SJSA1 (cell line): Measurements from ENCODE around the gene ACTN1. TPM values are rescaled to one million over a fixed set of nuclear protein-coding genes. Genes with fewer than 3 reads are reported as not detected.

Experiments
- DNase-seq, 2 experiments: peaks; one replicate each; pipeline ENCODE4 v3.0.0-alpha.2; 2015 to 2020; ENCODE audit warnings: low spot score in 2 of 2, low read depth in 1 of 2
- H3K27ac ChIP-seq: fragments of 250-450 bp; sonication (Bioruptor Pico); 2 replicates; pipeline ENCODE4 v1.5.1; 2020; ENCODE audit warnings: mild to moderate bottlenecking, moderate library complexity
- H3K27me3 ChIP-seq: fragments of 250-450 bp; sonication (Bioruptor Pico); replicated peaks from 2 replicates; pipeline ENCODE4 v1.5.1; 2020; ENCODE audit warnings: mild to moderate bottlenecking, moderate library complexity
- H3K36me3 ChIP-seq: fragments of 250-450 bp; sonication (Bioruptor Pico); 2 replicates; pipeline ENCODE4 v1.5.1; 2020; ENCODE audit warnings: mild to moderate bottlenecking
- H3K4me1 ChIP-seq: fragments of 250-450 bp; sonication (Bioruptor Pico); replicated peaks from 2 replicates; pipeline ENCODE4 v1.6.1; 2021; ENCODE audit warnings: mild to moderate bottlenecking
- H3K4me3 ChIP-seq: fragments of 250-450 bp; sonication (Bioruptor Pico); 2 replicates; pipeline ENCODE4 v1.5.1; 2020; ENCODE audit warnings: mild to moderate bottlenecking
- H3K9me3 ChIP-seq: fragments of 250-450 bp; sonication (Bioruptor Pico); replicated peaks from 2 replicates; pipeline ENCODE4 v1.5.1; 2020; ENCODE audit warnings: mild to moderate bottlenecking
- total RNA-seq: library from RNA; depleted of rRNA; stranded (reverse); fragments of >200 nt; shearing (Covaris generic); gene quantifications from 2 replicates; pipeline ENCODE4 v1.2.3, GENCODE V29; 2014

ACTN1 gene
- total RNA-seq, 1 experiment from 2014 or later, result 370 TPM

DNA sequence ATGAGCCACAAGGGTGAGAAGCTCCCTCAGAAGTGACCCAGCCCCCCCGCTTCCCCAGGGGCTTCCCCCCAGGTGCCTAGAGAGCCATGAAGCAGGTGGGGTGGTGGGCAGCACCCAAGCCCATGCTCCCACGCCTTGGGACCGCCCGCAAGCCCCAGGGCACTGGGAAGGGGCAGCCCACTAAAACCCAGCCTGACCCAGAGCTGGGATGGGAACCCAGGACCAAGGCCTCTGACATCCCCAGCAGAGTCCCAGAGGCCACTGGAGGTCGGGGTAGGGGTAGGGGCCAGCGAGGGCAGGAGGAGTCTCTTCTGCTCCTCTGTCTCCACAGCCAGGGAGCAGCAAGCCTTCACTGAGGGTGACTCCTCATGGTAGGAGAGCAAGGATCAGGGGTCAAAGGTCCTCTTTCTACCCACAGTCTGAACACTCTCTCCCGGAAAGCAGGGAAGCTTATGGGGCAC, 99.8 kb downstream of the ACTN1 start:
- Histone ChIP-seq H3K9me3 (no peaks in the 10 kb centered on the region), H3K4me3 (no peak overlapping the region), H3K36me3 (peaks cover 97% of the 10 kb centered on the region), H3K4me1 (no peaks in the 10 kb centered on the region), H3K27me3 (no peaks in the 10 kb centered on the region), H3K27ac (no peak overlapping the region)
- no peak for DNase-seq

DNA sequence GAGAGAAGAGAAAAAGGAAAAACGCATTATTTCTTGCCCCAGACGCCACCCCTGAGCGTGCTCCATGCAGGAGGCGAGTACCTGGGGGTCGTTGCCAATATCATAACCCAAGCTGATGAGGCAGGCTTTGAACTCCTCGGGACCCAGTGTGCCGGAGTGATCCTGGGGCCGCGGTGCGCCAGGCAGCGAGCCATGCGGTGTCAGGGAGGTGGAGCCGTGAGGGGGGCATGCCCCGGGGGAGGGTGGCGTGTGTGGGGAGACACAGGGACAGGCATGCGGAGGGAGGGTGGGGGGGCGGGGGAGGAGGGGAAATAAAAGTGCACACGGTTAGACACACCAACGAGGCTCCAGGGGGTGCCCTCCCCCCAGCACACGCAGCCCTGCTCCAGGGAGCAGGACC, 100.2 kb downstream of the ACTN1 start:
- peaks cover 97% of the 10 kb centered on the region for H3K36me3 ChIP-seq
- H3K4me3 ChIP-seq, result no peak overlapping the region
- H3K9me3 ChIP-seq, result no peaks in the 10 kb centered on the region
- H3K4me1 ChIP-seq, result no peaks in the 10 kb centered on the region
- H3K27ac ChIP-seq, result no peak overlapping the region
- no peaks in the 10 kb centered on the region for H3K27me3 ChIP-seq
- no peak for DNase-seq

DNA sequence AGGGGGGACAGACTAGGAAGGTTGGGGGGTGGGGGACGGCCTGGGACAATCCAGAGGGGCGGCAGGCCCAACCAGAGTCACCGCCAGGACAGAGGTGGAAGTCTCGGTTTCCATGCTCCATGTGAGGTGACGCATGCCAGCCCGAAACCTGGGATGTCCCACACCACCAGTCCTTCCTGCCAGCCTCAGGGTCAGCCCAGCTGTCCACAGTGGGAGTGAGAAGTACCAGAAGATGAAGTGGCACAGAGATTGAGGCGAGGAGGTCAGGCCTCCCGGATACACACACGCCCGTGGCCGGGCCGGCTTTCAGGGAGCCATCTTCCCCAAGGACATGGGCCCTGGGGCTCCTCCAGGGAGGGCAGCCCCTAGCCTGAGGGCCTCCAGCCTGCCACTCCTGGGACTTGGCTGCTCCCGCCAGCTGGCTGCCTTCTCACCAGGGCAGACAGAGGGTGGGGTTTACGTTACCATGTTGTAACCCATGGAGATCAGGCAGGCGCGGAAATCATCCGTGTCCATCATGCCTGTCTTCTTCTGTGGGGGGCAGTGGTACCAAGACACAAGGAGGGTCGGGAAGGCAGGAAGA, 101.0 kb downstream of the ACTN1 start:
- H3K9me3 ChIP-seq, result no peaks in the 10 kb centered on the region
- no peak overlapping the region for H3K4me3 ChIP-seq
- no peak overlapping the region for H3K27ac ChIP-seq
- peaks cover 97% of the 10 kb centered on the region for H3K36me3 ChIP-seq
- H3K27me3 ChIP-seq, result no peaks in the 10 kb centered on the region
- no peak for DNase-seq
- H3K4me1 ChIP-seq, result no peaks in the 10 kb centered on the region

DNA sequence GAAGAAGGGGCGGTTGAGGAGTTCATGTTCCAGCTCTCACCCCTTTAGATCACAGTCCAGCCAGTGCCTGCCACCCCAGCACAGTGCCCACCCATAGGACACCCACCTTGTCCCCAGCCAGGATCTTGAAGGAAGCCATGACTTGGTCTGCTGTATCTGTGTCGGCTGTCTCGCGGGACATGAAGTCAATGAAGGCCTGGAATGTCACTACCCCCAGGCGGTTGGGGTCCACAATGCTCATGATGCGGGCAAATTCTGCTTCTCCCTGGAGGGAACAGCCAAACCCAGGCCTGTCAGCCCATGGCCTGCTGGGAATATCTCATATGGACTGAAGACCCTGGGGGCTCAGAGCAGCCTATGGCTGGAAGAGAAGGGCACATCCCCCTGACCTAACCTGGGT, 102.1 kb downstream of the ACTN1 start:
- H3K4me3 ChIP-seq, result no peak overlapping the region
- no peaks in the 10 kb centered on the region for H3K27me3 ChIP-seq
- DNase-seq, result no peak
- no peaks in the 10 kb centered on the region for H3K9me3 ChIP-seq
- H3K36me3 ChIP-seq, result peaks cover 97% of the 10 kb centered on the region
- no peak overlapping the region for H3K27ac ChIP-seq
- no peaks in the 10 kb centered on the region for H3K4me1 ChIP-seq

DNA sequence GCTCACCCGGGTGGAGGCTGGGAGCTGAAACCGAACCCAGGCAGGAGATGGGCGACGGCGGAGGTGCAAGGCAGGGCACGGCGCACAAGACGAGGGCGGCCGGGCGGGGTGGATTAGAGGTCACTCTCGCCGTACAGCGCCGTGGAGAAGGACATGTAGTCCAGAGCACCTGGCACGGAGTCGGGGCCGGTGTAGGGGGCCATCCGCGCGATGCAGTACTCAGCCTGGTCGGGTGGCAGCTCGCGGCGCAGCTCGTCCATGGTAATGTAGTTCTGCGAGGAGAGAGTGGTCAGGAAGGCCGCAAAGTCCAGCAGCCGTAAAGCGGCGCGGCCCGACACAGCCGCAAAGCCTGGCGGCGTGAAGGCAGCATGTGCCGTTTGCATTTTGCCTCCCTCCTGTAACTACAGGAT, 104.4 kb downstream of the ACTN1 start:
- Histone ChIP-seq H3K27me3 (no peaks in the 10 kb centered on the region), H3K4me3 (no peak overlapping the region), H3K9me3 (no peaks in the 10 kb centered on the region), H3K36me3 (peaks cover 96% of the 10 kb centered on the region), H3K4me1 (no peaks in the 10 kb centered on the region), H3K27ac (no peak overlapping the region)
- DNase-seq, result no peak

- Histone ChIP-seq H3K4me3 (no peak overlapping the region), H3K9me3 (no peaks in the 10 kb centered on the region), H3K36me3 (peaks cover 87% of the 10 kb centered on the region), H3K27ac (no peak overlapping the region), H3K4me1 (no peaks in the 10 kb centered on the region), H3K27me3 (no peaks in the 10 kb centered on the region)
- no peak for DNase-seq
Observed at GRCh38 chr14:68873376-68873775, 105.7 kb downstream of the ACTN1 start.

- no peaks in the 10 kb centered on the region for H3K27me3 ChIP-seq
- no peak for DNase-seq
- H3K27ac ChIP-seq, result no peak overlapping the region
- H3K4me3 ChIP-seq, result no peak overlapping the region
- no peaks in the 10 kb centered on the region for H3K4me1 ChIP-seq
- H3K36me3 ChIP-seq, result peaks cover 67% of the 10 kb centered on the region
- no peaks in the 10 kb centered on the region for H3K9me3 ChIP-seq
Observed at GRCh38 chr14:68871392-68871791, 107.7 kb downstream of the ACTN1 start.

- no peak overlapping the region for H3K27ac ChIP-seq
- H3K36me3 ChIP-seq, result peaks cover 32% of the 10 kb centered on the region
- DNase-seq, result no peak
- no peak overlapping the region for H3K4me3 ChIP-seq
- H3K9me3 ChIP-seq, result no peaks in the 10 kb centered on the region
- H3K4me1 ChIP-seq, result no peaks in the 10 kb centered on the region
- H3K27me3 ChIP-seq, result no peaks in the 10 kb centered on the region
Observed at GRCh38 chr14:68866991-68867533, 112.0 kb downstream of the ACTN1 start.

DNA sequence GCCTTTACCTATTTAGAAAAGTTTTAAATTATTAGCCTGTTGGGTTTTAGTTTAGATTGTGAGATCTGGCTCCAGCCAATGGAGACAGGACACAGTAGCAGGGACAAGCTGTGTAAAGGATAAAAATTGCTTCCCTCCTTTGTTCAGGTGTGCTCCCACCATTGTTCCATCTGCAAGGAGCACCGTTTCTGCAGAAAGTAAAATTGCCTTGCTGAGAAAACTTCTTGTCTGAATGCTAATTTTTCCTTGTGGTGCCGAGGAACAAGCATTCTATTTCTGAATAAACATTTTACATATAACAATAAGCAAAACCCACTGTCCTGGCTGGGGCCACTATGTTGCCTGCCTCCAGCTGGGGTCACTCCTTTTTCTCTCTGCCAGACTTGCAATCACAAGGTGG, 113.6 kb downstream of the ACTN1 start:
- Histone ChIP-seq H3K4me3 (no peak overlapping the region), H3K36me3 (peaks cover 17% of the 10 kb centered on the region), H3K9me3 (no peaks in the 10 kb centered on the region), H3K4me1 (no peaks in the 10 kb centered on the region), H3K27ac (no peak overlapping the region), H3K27me3 (no peaks in the 10 kb centered on the region)
- DNase-seq, result no peak

- no peak for DNase-seq
- Histone ChIP-seq H3K4me1 (no peaks in the 10 kb centered on the region), H3K4me3 (no peak overlapping the region), H3K36me3 (peaks cover 8% of the 10 kb centered on the region), H3K9me3 (no peaks in the 10 kb centered on the region), H3K27me3 (no peaks in the 10 kb centered on the region), H3K27ac (no peak overlapping the region)
Observed at GRCh38 chr14:68864361-68864750, 114.7 kb downstream of the ACTN1 start.

- DNase-seq, result no peak
- H3K27me3 ChIP-seq, result no peaks in the 10 kb centered on the region
- H3K4me3 ChIP-seq, result no peak overlapping the region
- no peaks in the 10 kb centered on the region for H3K9me3 ChIP-seq
- H3K27ac ChIP-seq, result no peak overlapping the region
- peaks cover 8% of the 10 kb centered on the region for H3K36me3 ChIP-seq
- no peaks in the 10 kb centered on the region for H3K4me1 ChIP-seq
Observed at GRCh38 chr14:68863610-68864360, 115.3 kb downstream of the ACTN1 start.

DNA sequence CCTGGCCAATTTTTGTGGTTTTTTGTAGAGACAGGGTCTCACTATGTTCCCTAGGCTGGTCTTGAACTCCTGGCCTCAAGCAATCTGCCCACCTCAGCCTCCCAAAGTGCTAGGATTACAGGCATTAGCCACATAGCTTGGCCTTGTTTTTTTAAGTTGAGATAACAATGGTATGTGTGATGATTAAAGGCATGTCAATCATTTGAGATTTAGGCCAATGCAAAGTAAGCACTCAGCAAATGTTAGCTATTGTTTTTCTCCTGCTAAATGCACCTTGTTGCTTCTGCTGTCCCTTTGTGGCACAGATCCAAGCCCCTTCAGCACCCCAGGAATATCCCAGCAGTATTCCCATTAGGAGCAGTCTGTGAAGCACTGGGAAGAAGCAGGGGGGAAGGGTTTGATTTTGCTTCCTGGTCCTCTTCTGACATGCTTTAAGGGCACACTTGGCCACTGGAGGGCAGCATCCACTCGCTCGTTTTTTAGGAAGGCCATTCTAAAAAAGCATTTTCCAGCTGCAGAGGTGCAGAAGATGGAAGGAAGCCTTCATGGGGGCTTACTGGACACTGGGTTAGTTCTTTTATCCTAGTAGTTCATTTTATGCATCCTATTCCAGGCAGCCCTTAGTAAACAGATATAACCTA, 116.0 kb downstream of the ACTN1 start:
- H3K9me3 ChIP-seq, result no peaks in the 10 kb centered on the region
- H3K27me3 ChIP-seq, result no peaks in the 10 kb centered on the region
- peak; percentile 68 to 70 for DNase-seq
- H3K4me3 ChIP-seq, result no peak overlapping the region
- H3K36me3 ChIP-seq, result peaks cover 8% of the 10 kb centered on the region
- H3K4me1 ChIP-seq, result no peaks in the 10 kb centered on the region
- no peak overlapping the region for H3K27ac ChIP-seq

DNA sequence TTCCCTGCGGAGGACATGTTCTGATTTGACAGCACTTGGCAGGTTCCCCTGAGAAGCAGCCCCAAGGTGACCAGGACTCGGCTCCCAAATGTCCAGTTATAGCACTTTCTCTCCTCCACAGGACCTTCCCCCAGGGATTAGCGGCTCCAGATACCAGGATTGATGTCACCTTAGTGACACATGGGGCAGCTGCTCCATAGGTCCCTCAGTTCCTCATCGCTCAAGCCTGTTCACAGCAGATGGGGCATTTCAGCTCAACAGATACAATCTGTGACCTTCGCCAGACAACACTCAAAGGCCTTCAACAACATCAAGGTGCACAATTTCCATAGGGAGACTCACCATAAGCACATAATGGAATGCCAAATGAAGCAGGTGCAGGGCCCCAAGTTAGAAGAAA, 118.3 kb downstream of the ACTN1 start:
- no peaks in the 10 kb centered on the region for H3K4me1 ChIP-seq
- H3K27ac ChIP-seq, result no peak overlapping the region
- no peak overlapping the region for H3K4me3 ChIP-seq
- H3K36me3 ChIP-seq, result peaks cover 8% of the 10 kb centered on the region
- no peaks in the 10 kb centered on the region for H3K9me3 ChIP-seq
- H3K27me3 ChIP-seq, result no peaks in the 10 kb centered on the region
- no peak for DNase-seq

GRCh38 chr14:68857516-68858070, 121.5 kb downstream of the ACTN1 start:
- no peak overlapping the region for H3K4me3 ChIP-seq
- H3K4me1 ChIP-seq, result no peaks in the 10 kb centered on the region
- H3K27me3 ChIP-seq, result no peaks in the 10 kb centered on the region
- DNase-seq, result peak in 1 of 2 experiments; percentile 3
- no peaks in the 10 kb centered on the region for H3K36me3 ChIP-seq
- no peaks in the 10 kb centered on the region for H3K9me3 ChIP-seq
- H3K27ac ChIP-seq, result no peak overlapping the region
